ENCODE results near the gene DNM3. TPM values are rescaled to one million over a fixed set of nuclear protein-coding genes. Genes with fewer than 3 reads are reported as not detected.
"Not testable (repeated sequence)": the region's sequence is repeated elsewhere in the genome, so short reads cannot be mapped to it uniquely, and the experiment has no call there.

The DNM3 gene
- total RNA-seq, 1 donor from 2014 or later = 2.1 TPM

DNA sequence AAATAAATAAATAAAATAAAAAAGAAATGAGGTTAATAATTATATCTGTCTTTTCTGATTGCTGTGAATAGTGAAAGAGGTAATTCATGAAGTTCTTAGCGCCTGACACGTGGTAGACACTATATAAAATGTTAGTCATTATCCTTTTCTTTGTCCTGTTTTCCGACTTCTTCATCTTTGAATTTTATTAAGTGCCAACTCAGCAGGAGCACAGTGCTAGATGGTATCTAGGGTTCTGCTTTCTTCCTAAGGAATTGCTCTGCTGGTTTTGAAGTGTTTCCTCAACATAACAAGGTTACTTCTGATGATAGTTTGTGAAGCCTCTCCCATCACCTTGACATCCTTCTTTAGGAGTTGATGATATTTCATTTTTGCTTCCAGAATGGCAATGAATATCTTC lies 227.0 kb downstream of the DNM3 start:
- Mint-ChIP-seq H3K27me3 (no peaks in the 10 kb centered on the region), H3K9me3 (peaks cover under 1% of the 10 kb centered on the region), H3K4me3 (no peak overlapping the region), H3K36me3 (no peaks in the 10 kb centered on the region), H3K4me1 (ENCODE audit: unreplicated experiment) (no peaks in the 10 kb centered on the region), H3K27ac (no peak overlapping the region)
- TF ChIP-seq, protein P1, sequence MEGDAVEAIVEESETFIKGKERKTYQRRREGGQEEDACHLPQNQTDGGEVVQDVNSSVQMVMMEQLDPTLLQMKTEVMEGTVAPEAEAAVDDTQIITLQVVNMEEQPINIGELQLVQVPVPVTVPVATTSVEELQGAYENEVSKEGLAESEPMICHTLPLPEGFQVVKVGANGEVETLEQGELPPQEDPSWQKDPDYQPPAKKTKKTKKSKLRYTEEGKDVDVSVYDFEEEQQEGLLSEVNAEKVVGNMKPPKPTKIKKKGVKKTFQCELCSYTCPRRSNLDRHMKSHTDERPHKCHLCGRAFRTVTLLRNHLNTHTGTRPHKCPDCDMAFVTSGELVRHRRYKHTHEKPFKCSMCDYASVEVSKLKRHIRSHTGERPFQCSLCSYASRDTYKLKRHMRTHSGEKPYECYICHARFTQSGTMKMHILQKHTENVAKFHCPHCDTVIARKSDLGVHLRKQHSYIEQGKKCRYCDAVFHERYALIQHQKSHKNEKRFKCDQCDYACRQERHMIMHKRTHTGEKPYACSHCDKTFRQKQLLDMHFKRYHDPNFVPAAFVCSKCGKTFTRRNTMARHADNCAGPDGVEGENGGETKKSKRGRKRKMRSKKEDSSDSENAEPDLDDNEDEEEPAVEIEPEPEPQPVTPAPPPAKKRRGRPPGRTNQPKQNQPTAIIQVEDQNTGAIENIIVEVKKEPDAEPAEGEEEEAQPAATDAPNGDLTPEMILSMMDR (conservative IDR thresholded peaks at IDR 0.05) = no peak
- no peak for DNase-seq (ENCODE audit: extremely low spot score, unreplicated experiment)

DNA sequence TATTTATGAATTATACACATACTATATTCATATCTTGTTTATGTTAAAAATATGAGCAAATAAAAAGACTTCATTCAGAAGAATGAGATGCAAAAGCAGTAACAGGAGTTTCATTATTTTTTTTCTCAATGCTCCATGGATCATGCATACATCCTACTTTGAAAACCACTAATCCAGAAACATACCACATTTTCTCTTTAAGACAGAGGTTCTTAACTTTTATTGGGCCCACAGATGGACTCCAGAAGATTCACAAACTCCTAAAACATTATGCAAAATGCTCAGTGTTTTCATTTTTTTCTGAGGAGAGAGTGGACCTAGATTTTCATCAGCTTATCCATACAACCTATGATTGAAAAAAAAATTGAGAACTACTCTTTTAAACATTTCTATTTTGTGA lies 227.8 kb downstream of the DNM3 start:
- TF ChIP-seq, protein P1 (conservative IDR thresholded peaks at IDR 0.05) = no peak
- H3K4me1 Mint-ChIP-seq (ENCODE audit: unreplicated experiment) = no peaks in the 10 kb centered on the region
- H3K27ac Mint-ChIP-seq = no peak overlapping the region
- H3K9me3 Mint-ChIP-seq = peaks cover 7% of the 10 kb centered on the region
- no peaks in the 10 kb centered on the region for H3K27me3 Mint-ChIP-seq
- no peak for DNase-seq (ENCODE audit: extremely low spot score, unreplicated experiment)
- no peaks in the 10 kb centered on the region for H3K36me3 Mint-ChIP-seq
- H3K4me3 Mint-ChIP-seq = no peak overlapping the region

DNA sequence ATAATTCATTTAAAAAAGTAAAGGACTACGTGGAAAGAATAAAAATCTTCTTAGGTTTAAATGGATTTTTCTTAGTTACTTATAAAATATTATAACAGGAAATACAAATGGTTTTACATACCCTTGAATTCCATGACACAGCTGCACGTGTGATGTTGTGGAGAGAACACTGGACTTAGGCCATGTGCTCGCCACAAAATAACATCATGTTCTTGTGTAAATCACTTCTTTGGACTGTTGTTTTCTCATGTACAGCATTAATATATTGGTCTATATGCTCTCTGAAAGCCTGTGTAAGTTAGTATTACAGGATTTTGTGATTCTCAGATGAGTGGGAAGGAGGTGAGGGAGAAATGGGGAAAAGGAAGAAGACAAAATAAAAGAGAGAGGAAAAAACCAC lies 228.2 kb downstream of the DNM3 start:
- H3K4me1 Mint-ChIP-seq (ENCODE audit: unreplicated experiment) = no peaks in the 10 kb centered on the region
- H3K27ac Mint-ChIP-seq = no peak overlapping the region
- no peak overlapping the region for H3K4me3 Mint-ChIP-seq
- no peak for DNase-seq (ENCODE audit: extremely low spot score, unreplicated experiment)
- TF ChIP-seq, protein P1 (conservative IDR thresholded peaks at IDR 0.05) = no peak
- no peaks in the 10 kb centered on the region for H3K36me3 Mint-ChIP-seq
- H3K9me3 Mint-ChIP-seq = peaks cover 7% of the 10 kb centered on the region
- H3K27me3 Mint-ChIP-seq = no peaks in the 10 kb centered on the region

DNA sequence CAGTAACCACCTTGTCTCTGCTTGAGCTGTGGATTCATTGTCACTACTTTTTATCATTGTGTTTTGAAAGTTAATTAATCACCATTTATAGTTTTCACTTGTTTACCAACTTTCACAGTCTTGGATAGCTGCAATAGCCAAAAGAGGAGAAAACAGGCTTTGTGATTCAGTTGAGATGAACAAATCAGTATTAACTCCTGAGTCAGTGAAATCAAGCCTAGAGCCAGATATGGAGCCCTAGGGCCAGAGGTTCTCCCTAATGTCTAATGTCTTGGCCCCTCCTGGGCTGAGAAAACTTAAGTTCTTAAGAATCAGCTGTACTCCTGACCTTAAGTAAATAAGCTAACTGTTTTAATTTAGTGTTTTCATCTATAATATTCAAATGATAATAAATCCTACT lies 228.8 kb downstream of the DNM3 start:
- TF ChIP-seq, protein P1 (conservative IDR thresholded peaks at IDR 0.05) = no peak
- no peak for DNase-seq (ENCODE audit: extremely low spot score, unreplicated experiment)
- Mint-ChIP-seq H3K27ac (no peak overlapping the region), H3K4me1 (ENCODE audit: unreplicated experiment) (no peaks in the 10 kb centered on the region), H3K9me3 (peaks cover 7% of the 10 kb centered on the region), H3K36me3 (no peaks in the 10 kb centered on the region), H3K27me3 (no peaks in the 10 kb centered on the region), H3K4me3 (no peak overlapping the region)

DNA sequence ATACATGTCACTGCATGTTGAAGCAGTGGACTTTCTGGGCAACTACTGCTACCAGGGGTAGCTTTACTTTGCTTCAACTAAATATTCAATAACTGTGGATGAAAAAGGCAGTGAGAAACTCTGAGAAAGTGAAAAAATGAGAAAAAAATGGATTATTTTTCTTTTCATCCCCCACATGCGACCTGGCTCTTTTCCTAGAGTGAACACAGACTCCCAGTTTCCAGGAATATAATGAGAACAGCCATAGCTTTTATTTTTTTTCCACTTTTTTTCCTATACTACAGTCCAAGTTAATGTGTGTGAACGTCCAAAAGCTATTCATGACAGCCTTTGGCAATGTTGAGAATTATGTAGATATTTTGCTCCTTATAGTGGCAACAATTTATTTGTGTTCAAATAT lies 230.4 kb downstream of the DNM3 start:
- H3K4me1 Mint-ChIP-seq (ENCODE audit: unreplicated experiment) = no peaks in the 10 kb centered on the region
- no peak overlapping the region for H3K27ac Mint-ChIP-seq
- TF ChIP-seq, protein P1 (conservative IDR thresholded peaks at IDR 0.05) = no peak

DNA sequence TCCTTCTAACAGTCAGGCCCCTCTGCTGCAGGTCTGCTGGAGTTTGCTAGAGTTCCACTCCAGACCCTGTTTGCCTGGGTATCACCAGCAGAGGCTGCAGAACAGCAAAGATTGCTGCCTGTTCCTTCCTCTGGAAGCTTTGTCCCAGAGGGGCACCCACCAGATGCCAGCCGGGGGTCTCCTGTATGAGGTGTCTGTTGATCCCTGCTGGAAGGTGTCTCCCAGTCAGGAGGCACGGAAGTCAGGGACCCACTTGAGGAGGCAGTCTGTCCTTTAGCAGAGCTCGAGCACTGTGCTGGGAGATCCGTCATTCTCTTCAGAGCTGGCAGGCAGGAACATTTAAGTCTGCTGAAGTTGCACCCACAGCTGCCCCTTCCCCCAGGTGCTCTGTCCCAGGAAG lies 238.6 kb downstream of the DNM3 start:
- H3K27me3 Mint-ChIP-seq; H3K27ac Mint-ChIP-seq; H3K4me1 Mint-ChIP-seq (ENCODE audit: unreplicated experiment); H3K9me3 Mint-ChIP-seq; H3K36me3 Mint-ChIP-seq; H3K4me3 Mint-ChIP-seq; DNase-seq (ENCODE audit: extremely low spot score, unreplicated experiment): not testable (repeated sequence)

More for the DNA sequence above, 230.4 kb downstream of the DNM3 start:
- Mint-ChIP-seq H3K27me3 (no peaks in the 10 kb centered on the region), H3K36me3 (no peaks in the 10 kb centered on the region), H3K9me3 (peaks cover 7% of the 10 kb centered on the region), H3K4me3 (no peak overlapping the region)
- DNase-seq (ENCODE audit: extremely low spot score, unreplicated experiment) = no peak
